A549 treated with CORT108297 at 1 μM for 4 hours (cell line): ENCODE results near the gene COX6B1. TPM values are rescaled to one million over a fixed set of nuclear protein-coding genes. Genes with fewer than 3 reads are reported as not detected.

Experiments
- total RNA-seq: library from RNA; stranded (reverse); fragments of 200-300 nt; extraction: Qiagen RNA extraction; gene quantifications from 5 replicates; pipeline ENCODE4 v1.2.3, GENCODE V29; 2022

Gene COX6B1
- 1,293 to 1,487 TPM (median 1,363 TPM) in 5 replicates for total RNA-seq

GRCh38 chr19:35648017-35648961 lies at the start of gene COX6B1:
COX6B1 (plus strand) TSS chr19:35648323; CDS start chr19:35651244, 2,921 bp downstream.

GRCh38 chr19:35612559-35613321 lies 35.4 kb upstream of the COX6B1 start, which contains the start of gene HAUS5:
HAUS5 (plus strand) TSS chr19:35612735; CDS start chr19:35612795, 60 bp downstream.

GRCh38 chr19:35628565-35629331 lies 19.4 kb upstream of the COX6B1 start, which contains the start of gene RBM42:
RBM42 (plus strand) TSS chr19:35629036; CDS start chr19:35629154, 118 bp downstream.

GRCh38 chr19:35641515-35642151 lies 6.5 kb upstream of the COX6B1 start, which contains the start of gene ETV2:
ETV2 (plus strand) TSS chr19:35641745; CDS start chr19:35642461, 716 bp downstream.

GRCh38 chr19:35666251-35666913 lies 18.3 kb downstream of the COX6B1 start, which contains the start of gene UPK1A:
UPK1A (plus strand) TSS chr19:35666517; CDS start chr19:35666813, 296 bp downstream.

GRCh38 chr19:35704218-35704617 lies 56.1 kb downstream of the COX6B1 start, which contains the start of gene ZBTB32:
ZBTB32 (plus strand) TSS chr19:35704558; CDS start chr19:35714627, 10,069 bp downstream.

Other genes with a start within 250 kb of the COX6B1 start
- gene FFAR2, start 200.1 kb upstream of the COX6B1 start, total RNA-seq = 0.03 TPM in 1 of 5 replicates, not detected in the others
- not detected in 5 replicates for gene KRTDAP, start 157.9 kb upstream of the COX6B1 start, total RNA-seq
- 34.1 to 42.4 TPM (median 35.8 TPM) in 5 replicates for gene DMKN, start 134.7 kb upstream of the COX6B1 start, total RNA-seq
- 2.5 to 3.1 TPM (median 3.0 TPM) in 5 replicates for gene SBSN, start 120.0 kb upstream of the COX6B1 start, total RNA-seq
- gene GAPDHS, start 114.9 kb upstream of the COX6B1 start, total RNA-seq = not detected in 5 replicates
- 350 to 462 TPM (median 443 TPM) in 5 replicates for gene TMEM147, start 102.7 kb upstream of the COX6B1 start, total RNA-seq
- not detected in 5 replicates for gene ATP4A, start 84.7 kb upstream of the COX6B1 start, total RNA-seq
- gene PMIS2, start 62.1 kb upstream of the COX6B1 start, total RNA-seq = not detected in 5 replicates
- 12.1 to 18.6 TPM (median 17.4 TPM) in 5 replicates for gene HAUS5, start 35.6 kb upstream of the COX6B1 start, total RNA-seq
- gene RBM42, start 19.3 kb upstream of the COX6B1 start, total RNA-seq = 144 to 216 TPM (median 212 TPM) in 5 replicates
- gene ETV2, start 6.6 kb upstream of the COX6B1 start, total RNA-seq = 1.6 to 3.1 TPM (median 2.4 TPM) in 5 replicates
- 0.51 to 1.1 TPM (median 0.91 TPM) in 5 replicates for gene UPK1A, start 18.2 kb downstream of the COX6B1 start, total RNA-seq
- gene ZBTB32, start 56.2 kb downstream of the COX6B1 start, total RNA-seq = 0.03 TPM in 1 of 5 replicates, not detected in the others
- 47.4 to 63.8 TPM (median 61.5 TPM) in 5 replicates for gene KMT2B, start 69.7 kb downstream of the COX6B1 start, total RNA-seq
- gene IGFLR1, start 94.1 kb downstream of the COX6B1 start, total RNA-seq = 12.9 to 14.2 TPM (median 13.3 TPM) in 5 replicates
- 26.6 to 31.3 TPM (median 28.4 TPM) in 5 replicates for gene U2AF1L4, start 97.1 kb downstream of the COX6B1 start, total RNA-seq
- gene PSENEN, start 97.3 kb downstream of the COX6B1 start, total RNA-seq = 285 to 335 TPM (median 294 TPM) in 5 replicates
- gene LIN37, start 100.3 kb downstream of the COX6B1 start, total RNA-seq = 18.3 to 28.2 TPM (median 25.9 TPM) in 5 replicates
- gene HSPB6, start 108.7 kb downstream of the COX6B1 start, total RNA-seq = 0.12 to 0.29 TPM (median 0.19 TPM) in 5 replicates
- 23.1 to 33.0 TPM (median 27.3 TPM) in 5 replicates for gene PROSER3, start 109.9 kb downstream of the COX6B1 start, total RNA-seq
- 4.3 to 9.2 TPM (median 6.5 TPM) in 5 replicates for gene ARHGAP33, start 127.2 kb downstream of the COX6B1 start, total RNA-seq
- 0.22 to 0.36 TPM (median 0.24 TPM) in 4 of 5 replicates, not detected in the other for gene PRODH2, start 164.5 kb downstream of the COX6B1 start, total RNA-seq
- 0.32 to 0.84 TPM (median 0.46 TPM) in 5 replicates for gene NPHS1, start 204.2 kb downstream of the COX6B1 start, total RNA-seq
- 0.32 to 0.69 TPM (median 0.49 TPM) in 5 replicates for gene KIRREL2, start 208.6 kb downstream of the COX6B1 start, total RNA-seq
- 62.9 to 100 TPM (median 98.2 TPM) in 5 replicates for gene APLP1, start 220.3 kb downstream of the COX6B1 start, total RNA-seq